Thyroid gland (tissue), 4 donors: ENCODE results near the gene SFN. TPM values are rescaled to one million over a fixed set of nuclear protein-coding genes. Genes with fewer than 3 reads are reported as not detected.
A peak's percentile ranks its signal among the peaks of the same experiment; 100 is the strongest.

Source experiments
- DNase-seq, 2 donors: peaks; one replicate each; pipeline ENCODE4 v3.0.0-alpha.2; 2019
- H3K27ac ChIP-seq, 3 donors: fragments of 200-600 bp; sonication (generic); 1 replicate in 2 of 3; 2 replicates in 1 of 3; pipeline ENCODE4 v1.5.1; 2016 to 2019; ENCODE audit warnings: mild to moderate bottlenecking in 1 of 3, moderate library complexity in 1 of 3
- H3K27me3 ChIP-seq: fragments of 200-600 bp; sonication (generic); one replicate; pipeline ENCODE4 v1.5.1; 2019
- H3K36me3 ChIP-seq, 2 donors: fragments of 200-600 bp; sonication (generic); one replicate each; pipeline ENCODE4 v1.5.1; 2016 to 2019
- H3K4me1 ChIP-seq, 2 donors: fragments of 200-600 bp; sonication (generic); one replicate each; pipeline ENCODE4 v1.5.1; 2017 to 2019
- H3K4me3 ChIP-seq, 3 donors: fragments of 200-600 bp; sonication (generic); replicated peaks in 1 of 3; 1 replicate in 2 of 3; 2 replicates in 1 of 3; pipeline ENCODE4 v1.5.1; 2016; ENCODE audit warnings: mild to moderate bottlenecking in 1 of 3
- H3K9me3 ChIP-seq: fragments of 200-600 bp; sonication (generic); one replicate; pipeline ENCODE4 v1.5.1; 2017
- POLR2A ChIP-seq, 2 donors: fragments of 450-650 bp; IDR thresholded peaks; one replicate each; pipeline ENCODE4 v1.6.1; 2017; ENCODE audit warnings: antibody characterized with exemption in 2 of 2, mild to moderate bottlenecking in 2 of 2, moderate library complexity in 1 of 2
- WGBS, 2 donors: methylation state at CpG; one replicate each; pipeline ENCODE4 v1.1.5; 2017; 5-methylcytosine and 5-hydroxymethylcytosine counted together
- intact Hi-C: fragments of 100-400 bp; cut with DNase I; formaldehyde crosslinking; loops from one replicate; pipeline ENCODE4 v1.15.1; 2023
- total RNA-seq, 4 donors: library from RNA; depleted of rRNA; stranded (reverse); fragments of >200 nt; gene quantifications; one replicate each; pipeline ENCODE4 v1.2.3, GENCODE V29; 2016
- TF ChIP-seq, protein P1 (sequence below), 6 experiments: fragments of 200-600 bp in 3 of 6; fragments of 450-650 bp in 3 of 6; sonication (generic) in 3 of 6; IDR thresholded peaks; one replicate each; pipeline ENCODE4 v1.5.1; 2016 to 2019; ENCODE audit warnings: antibody characterized with exemption in 6 of 6, mild to moderate bottlenecking in 2 of 6, inconsistent platforms in 1 of 6, moderate library complexity in 1 of 6

The SFN gene
- total RNA-seq, 4 donors from 2014 or later = 0.54 to 0.73 (median 0.54) TPM; not detected in 1

DNA sequence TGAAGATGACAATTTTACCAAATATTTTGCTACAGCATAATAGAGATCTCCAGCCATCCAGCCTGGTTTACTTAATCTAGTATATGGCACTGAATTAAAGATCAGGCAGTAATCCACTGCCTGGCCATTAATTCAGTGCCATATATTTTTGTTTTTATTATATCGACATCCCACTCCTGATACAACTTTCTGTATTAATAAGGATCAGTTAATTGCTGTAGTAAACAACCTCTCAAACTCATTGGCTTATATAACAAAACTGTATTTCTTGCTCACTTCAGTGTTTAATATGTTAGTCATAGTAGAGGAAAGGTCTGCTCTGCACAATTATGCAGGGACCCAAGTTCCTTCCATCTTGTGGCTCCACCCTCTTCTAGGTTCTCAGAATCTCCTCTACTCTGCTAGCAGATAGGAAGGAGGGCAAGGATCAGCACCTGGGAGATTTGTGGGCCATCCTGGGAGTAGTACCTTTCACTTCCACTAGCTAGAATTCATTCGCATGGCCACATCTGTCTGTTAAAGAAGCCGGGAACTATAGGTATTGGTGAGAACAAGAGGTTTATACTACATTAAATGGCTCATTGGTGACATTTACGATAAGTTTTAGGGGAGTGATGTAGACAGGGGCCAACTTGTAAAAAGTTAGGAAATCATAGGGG is 40.1 kb upstream of the SFN start:
- TF ChIP-seq, protein P1, sequence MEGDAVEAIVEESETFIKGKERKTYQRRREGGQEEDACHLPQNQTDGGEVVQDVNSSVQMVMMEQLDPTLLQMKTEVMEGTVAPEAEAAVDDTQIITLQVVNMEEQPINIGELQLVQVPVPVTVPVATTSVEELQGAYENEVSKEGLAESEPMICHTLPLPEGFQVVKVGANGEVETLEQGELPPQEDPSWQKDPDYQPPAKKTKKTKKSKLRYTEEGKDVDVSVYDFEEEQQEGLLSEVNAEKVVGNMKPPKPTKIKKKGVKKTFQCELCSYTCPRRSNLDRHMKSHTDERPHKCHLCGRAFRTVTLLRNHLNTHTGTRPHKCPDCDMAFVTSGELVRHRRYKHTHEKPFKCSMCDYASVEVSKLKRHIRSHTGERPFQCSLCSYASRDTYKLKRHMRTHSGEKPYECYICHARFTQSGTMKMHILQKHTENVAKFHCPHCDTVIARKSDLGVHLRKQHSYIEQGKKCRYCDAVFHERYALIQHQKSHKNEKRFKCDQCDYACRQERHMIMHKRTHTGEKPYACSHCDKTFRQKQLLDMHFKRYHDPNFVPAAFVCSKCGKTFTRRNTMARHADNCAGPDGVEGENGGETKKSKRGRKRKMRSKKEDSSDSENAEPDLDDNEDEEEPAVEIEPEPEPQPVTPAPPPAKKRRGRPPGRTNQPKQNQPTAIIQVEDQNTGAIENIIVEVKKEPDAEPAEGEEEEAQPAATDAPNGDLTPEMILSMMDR (IDR thresholded peaks at IDR 0.05) = no peak
- TF ChIP-seq POLR2A (IDR thresholded peaks at IDR 0.05) = no peak
- Histone ChIP-seq H3K27ac (no peak overlapping the region), H3K4me3 (no peak overlapping the region), H3K27me3 (no peaks in the 10 kb centered on the region), H3K36me3 (no peaks in the 10 kb centered on the region), H3K9me3 (no peaks in the 10 kb centered on the region), H3K4me1 (peaks cover 19 to 31% of the 10 kb centered on the region in 2 donors)
- intact Hi-C loops = no loop called here
- WGBS, 2 donors = 93 to 98% methylated on average over 4 of the region's 4 CpGs
- DNase-seq = no peak

DNA sequence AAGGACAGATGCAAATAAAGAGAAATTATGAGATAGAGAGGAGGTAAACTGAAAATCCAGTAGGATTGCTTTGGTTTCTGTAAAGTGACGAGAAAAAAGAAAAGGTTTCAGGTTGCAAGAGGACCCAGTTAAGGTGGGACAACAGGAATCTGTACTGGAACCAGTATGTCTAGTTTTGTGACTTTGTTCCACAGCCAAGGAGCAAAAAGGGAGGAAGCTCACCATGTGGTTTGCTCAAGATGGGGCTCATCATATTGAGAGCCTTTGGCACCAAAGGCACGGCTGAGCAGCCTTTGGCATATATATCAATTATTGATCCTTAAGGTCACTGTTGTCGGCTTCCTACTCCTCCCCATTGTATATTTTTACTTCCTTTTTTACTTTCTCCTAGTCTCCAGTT is 38.2 kb upstream of the SFN start:
- Histone ChIP-seq H3K27me3 (no peaks in the 10 kb centered on the region), H3K4me1 (peaks cover 38 to 50% of the 10 kb centered on the region in 2 donors), H3K4me3 (no peak overlapping the region), H3K9me3 (no peaks in the 10 kb centered on the region), H3K27ac (peak overlapping the region in 1 of 3 donors; percentile 84), H3K36me3 (no peaks in the 10 kb centered on the region)
- no peak for TF ChIP-seq POLR2A (IDR thresholded peaks at IDR 0.05)
- TF ChIP-seq, protein P1 (IDR thresholded peaks at IDR 0.05) = no peak
- peak in 1 of 2 donors; percentile 29 for DNase-seq
- intact Hi-C loops = no loop called here
- 51 to 71% methylated on average over 3 of the region's 3 CpGs for WGBS, 2 donors

DNA sequence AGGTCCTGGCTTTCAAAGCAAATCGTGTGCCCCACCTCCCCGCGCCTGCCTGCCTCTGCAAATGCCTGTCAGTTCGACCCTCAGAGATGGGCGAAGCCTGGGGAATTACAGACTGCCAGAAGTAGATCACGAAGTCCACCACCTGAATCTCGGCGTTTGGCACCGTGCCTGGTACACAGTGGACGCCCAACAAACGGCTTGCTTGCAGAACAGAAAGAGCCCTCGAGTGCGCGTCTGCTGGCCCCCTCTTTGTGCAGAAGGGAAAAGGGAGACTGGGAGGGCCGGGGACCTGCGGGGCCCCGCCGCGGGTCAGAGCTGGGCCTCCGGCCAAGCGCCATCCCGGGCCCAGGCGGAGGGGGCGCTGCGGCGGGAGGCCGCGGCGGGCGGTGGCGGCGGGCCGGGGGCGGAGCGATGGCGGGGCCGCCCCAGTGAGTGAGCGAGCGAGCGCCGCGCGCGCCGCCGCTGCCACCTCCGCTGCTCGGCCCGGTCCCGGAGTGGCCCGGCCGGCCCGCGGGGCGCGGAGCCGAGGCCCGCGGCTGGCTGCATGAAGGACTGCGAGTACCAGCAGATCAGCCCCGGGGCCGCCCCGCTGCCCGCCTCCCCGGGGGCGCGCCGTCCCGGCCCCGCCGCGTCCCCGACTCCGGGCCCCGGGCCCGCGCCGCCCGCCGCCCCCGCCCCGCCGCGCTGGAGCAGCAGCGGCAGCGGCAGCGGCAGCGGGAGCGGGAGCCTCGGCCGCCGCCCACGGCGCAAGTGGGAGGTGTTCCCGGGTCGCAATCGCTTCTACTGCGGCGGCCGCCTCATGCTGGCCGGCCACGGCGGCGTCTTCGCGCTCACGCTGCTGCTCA is 36.5 kb upstream of the SFN start, which contains the start of gene ZDHHC18:
TSS of gene ZDHHC18 (plus strand) at position 428 of the 845 bp plus-strand sequence. CDS start at position 545, 117 bp downstream.
- H3K4me1 ChIP-seq = peaks cover 43 to 49% of the 10 kb centered on the region in 2 donors
- peak; percentile 90 to 96 for DNase-seq

DNA sequence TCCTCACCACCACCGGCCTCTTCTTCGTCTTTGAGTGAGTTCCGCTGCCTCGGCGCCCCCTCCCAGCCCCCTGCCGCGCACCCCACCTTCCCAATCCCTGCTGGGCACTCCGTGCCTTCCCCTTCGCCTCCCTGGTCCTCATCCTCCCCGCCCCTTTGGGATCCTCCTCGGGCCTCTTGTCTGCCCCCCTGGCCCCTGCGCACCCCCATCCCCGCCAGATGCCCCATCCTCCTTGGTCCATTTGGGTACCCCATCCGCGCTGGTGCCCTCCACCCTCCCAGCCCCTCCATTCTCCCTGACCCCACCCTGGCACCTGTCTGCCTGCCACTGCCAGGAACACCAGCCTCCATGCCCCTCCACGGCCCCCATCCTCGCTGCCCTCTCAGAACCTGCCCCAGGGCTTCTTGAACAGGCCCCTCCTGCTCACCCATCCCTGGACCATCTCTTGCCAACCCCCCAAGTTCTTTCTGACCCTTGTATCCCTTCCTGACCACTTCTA is 35.8 kb upstream of the SFN start:
- H3K4me3 ChIP-seq = peak overlapping the region; percentile 23 to 69 (median 31)
- H3K27me3 ChIP-seq = no peaks in the 10 kb centered on the region
- TF ChIP-seq, protein P1 (IDR thresholded peaks at IDR 0.05) = no peak
- no peak for TF ChIP-seq POLR2A (IDR thresholded peaks at IDR 0.05)
- no peak for DNase-seq
- intact Hi-C loops = no loop called here
- WGBS, 2 donors = 1 to 4% methylated on average over 17 of the region's 17 CpGs
- H3K36me3 ChIP-seq = peaks cover 0 to under 1% of the 10 kb centered on the region in 2 donors
- peaks cover 43 to 49% of the 10 kb centered on the region in 2 donors for H3K4me1 ChIP-seq
- H3K9me3 ChIP-seq = no peaks in the 10 kb centered on the region
- peak overlapping the region in 2 of 3 donors; percentile 72 to 84 for H3K27ac ChIP-seq

More for the DNA sequence above, 36.5 kb upstream of the SFN start, which contains the start of gene ZDHHC18:
- 1 to 2% methylated on average over 16 to 29 of the region's 107 CpGs for WGBS, 2 donors
- intact Hi-C loops = no loop called here
- H3K36me3 ChIP-seq = no peaks in the 10 kb centered on the region
- no peaks in the 10 kb centered on the region for H3K9me3 ChIP-seq
- peak within 1 kb of the TSS; percentile 79 to 87 (median 84) for H3K27ac ChIP-seq
- peak within 1 kb of the TSS; percentile 23 to 69 (median 48) for H3K4me3 ChIP-seq
- TF ChIP-seq, protein P1 (IDR thresholded peaks at IDR 0.05) = peak in 4 of 6 experiments; percentile 32 to 75 (median 68)
- TF ChIP-seq POLR2A (IDR thresholded peaks at IDR 0.05) = peak in 1 of 2 donors; percentile 81
- no peaks in the 10 kb centered on the region for H3K27me3 ChIP-seq
